ENCODE results near the gene L3MBTL4. TPM values are rescaled to one million over a fixed set of nuclear protein-coding genes. Genes with fewer than 3 reads are reported as not detected.

The L3MBTL4 gene
- total RNA-seq, 1 experiment from 2014 or later: 1.4 TPM

DNA sequence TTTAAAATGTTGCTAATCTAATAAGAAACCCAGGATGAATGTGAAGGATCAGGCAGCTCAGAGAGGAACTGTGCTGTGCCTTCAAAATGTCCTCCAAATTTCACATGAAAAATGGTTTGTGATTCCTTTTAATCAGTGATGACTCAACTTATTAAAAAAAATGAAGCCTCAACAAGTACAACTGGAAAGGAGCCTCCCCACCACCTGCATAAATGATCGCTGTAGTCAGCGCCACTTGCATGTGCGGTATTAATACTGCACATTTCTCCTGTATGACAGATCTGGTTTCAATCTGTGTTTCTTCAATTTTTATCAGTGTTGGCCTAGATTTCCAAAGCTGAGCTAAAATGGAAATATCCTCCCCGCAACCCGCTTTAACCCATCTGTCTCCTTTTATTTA lies 404.4 kb downstream of the L3MBTL4 start:
- no peak overlapping the region for H3K27ac Mint-ChIP-seq
- POLR2A ChIA-PET: no interaction called here

DNA sequence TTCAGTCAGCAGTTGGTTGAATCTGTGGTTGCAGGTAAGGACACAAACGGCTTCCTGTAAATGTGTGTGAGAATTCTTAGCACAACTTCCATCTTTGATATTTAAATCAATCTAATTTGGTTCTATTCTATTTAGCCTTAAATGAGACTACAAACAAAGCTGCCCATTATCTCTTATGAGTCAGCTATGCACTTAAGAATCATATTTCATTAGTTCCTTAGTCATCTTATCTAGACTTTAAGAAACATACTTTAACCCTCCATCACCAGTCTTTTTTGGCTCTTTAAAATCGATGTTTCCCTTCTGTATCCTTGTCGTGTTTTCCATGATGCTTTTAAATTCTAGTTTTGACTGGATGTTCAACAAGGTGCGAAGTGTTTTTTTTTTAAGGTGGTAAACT lies 405.0 kb downstream of the L3MBTL4 start:
- DNase-seq (ENCODE audit: low spot score): no peak
- H3K4me3 Mint-ChIP-seq: no peak overlapping the region

More for the DNA sequence above, 404.4 kb downstream of the L3MBTL4 start:
- H3K4me1 Mint-ChIP-seq: peaks cover 12% of the 10 kb centered on the region
- peaks cover 10% of the 10 kb centered on the region for H3K9me3 Mint-ChIP-seq
- ATAC-seq: no peak
- H3K4me3 Mint-ChIP-seq: no peak overlapping the region
- no peaks in the 10 kb centered on the region for H3K27me3 Mint-ChIP-seq (ENCODE audit: low read depth)
- no peak for DNase-seq (ENCODE audit: low spot score)
- peaks cover 3% of the 10 kb centered on the region; the same call in 1 of the 2 replicates for H3K36me3 Mint-ChIP-seq
- no peak for TF ChIP-seq GTF2I (CRISPR knock-in tag; conservative IDR thresholded peaks at IDR 0.05)
- no peak for TF ChIP-seq ZNF671 (CRISPR knock-in tag; IDR thresholded peaks at IDR 0.05)
- no peak for TF ChIP-seq NFYB (CRISPR knock-in tag; conservative IDR thresholded peaks at IDR 0.05; ENCODE audit: low read depth)
- TF ChIP-seq ESRRA (CRISPR knock-in tag; IDR thresholded peaks at IDR 0.05; ENCODE audit: borderline replicate concordance): no peak
- no peak for TF ChIP-seq ZNF317 (CRISPR knock-in tag; IDR thresholded peaks at IDR 0.05; ENCODE audit: borderline replicate concordance, low read depth)
- TF ChIP-seq NR3C1 (CRISPR knock-in tag; conservative IDR thresholded peaks at IDR 0.05; ENCODE audit: low read depth): no peak
- no peak for TF ChIP-seq ZNF416 (CRISPR knock-in tag; IDR thresholded peaks at IDR 0.05)
- TF ChIP-seq GRHL2 (CRISPR knock-in tag; IDR thresholded peaks at IDR 0.05; ENCODE audit: insufficient replicate concordance, severe bottlenecking): no peak
- TF ChIP-seq, protein P1, sequence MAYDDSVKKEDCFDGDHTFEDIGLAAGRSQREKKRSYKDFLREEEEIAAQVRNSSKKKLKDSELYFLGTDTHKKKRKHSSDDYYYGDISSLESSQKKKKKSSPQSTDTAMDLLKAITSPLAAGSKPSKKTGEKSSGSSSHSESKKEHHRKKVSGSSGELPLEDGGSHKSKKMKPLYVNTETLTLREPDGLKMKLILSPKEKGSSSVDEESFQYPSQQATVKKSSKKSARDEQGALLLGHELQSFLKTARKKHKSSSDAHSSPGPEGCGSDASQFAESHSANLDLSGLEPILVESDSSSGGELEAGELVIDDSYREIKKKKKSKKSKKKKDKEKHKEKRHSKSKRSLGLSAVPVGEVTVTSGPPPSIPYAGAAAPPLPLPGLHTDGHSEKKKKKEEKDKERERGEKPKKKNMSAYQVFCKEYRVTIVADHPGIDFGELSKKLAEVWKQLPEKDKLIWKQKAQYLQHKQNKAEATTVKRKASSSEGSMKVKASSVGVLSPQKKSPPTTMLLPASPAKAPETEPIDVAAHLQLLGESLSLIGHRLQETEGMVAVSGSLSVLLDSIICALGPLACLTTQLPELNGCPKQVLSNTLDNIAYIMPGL (CRISPR knock-in tag; IDR thresholded peaks at IDR 0.05): no peak
- CTCF ChIA-PET: no interaction called here

DNA sequence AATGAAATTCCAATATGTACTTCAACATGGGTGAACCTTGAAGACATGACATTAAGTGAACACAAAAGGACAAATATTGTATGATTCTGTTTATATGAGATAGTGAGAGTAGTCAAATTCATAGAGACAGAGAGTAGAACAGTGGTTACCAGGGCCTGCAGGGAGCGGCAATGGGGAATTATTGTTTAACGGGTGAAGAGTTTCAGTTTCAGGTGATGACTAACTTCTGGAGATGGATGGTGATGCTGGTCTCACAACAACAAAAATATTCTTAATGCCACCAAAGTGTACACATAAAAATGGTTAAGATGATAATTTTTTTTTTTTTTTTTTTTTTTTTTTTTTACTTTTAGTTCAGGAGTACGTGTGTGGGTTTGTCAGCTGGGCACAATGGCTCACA lies 410.0 kb downstream of the L3MBTL4 start:
- ChIA-PET POLR2A (no interaction called here), CTCF (no interaction called here)
- TF ChIP-seq FOXP1 (CRISPR knock-in tag; IDR thresholded peaks at IDR 0.05; ENCODE audit: borderline replicate concordance) (no peak), OVOL2 (CRISPR knock-in tag; IDR thresholded peaks at IDR 0.05; ENCODE audit: borderline replicate concordance) (no peak), FOXJ3 (CRISPR knock-in tag; IDR thresholded peaks at IDR 0.05; ENCODE audit: borderline replicate concordance) (no peak), ZNF416 (CRISPR knock-in tag; IDR thresholded peaks at IDR 0.05) (no peak), MYBL2 (CRISPR knock-in tag; IDR thresholded peaks at IDR 0.05) (no peak), JUN (CRISPR knock-in tag; IDR thresholded peaks at IDR 0.05) (no peak), EMX1 (CRISPR knock-in tag; IDR thresholded peaks at IDR 0.05) (no peak)
- TF ChIP-seq, protein P2, sequence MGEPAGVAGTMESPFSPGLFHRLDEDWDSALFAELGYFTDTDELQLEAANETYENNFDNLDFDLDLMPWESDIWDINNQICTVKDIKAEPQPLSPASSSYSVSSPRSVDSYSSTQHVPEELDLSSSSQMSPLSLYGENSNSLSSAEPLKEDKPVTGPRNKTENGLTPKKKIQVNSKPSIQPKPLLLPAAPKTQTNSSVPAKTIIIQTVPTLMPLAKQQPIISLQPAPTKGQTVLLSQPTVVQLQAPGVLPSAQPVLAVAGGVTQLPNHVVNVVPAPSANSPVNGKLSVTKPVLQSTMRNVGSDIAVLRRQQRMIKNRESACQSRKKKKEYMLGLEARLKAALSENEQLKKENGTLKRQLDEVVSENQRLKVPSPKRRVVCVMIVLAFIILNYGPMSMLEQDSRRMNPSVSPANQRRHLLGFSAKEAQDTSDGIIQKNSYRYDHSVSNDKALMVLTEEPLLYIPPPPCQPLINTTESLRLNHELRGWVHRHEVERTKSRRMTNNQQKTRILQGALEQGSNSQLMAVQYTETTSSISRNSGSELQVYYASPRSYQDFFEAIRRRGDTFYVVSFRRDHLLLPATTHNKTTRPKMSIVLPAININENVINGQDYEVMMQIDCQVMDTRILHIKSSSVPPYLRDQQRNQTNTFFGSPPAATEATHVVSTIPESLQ (CRISPR knock-in tag; IDR thresholded peaks at IDR 0.05): no peak
- TF ChIP-seq, protein P3, sequence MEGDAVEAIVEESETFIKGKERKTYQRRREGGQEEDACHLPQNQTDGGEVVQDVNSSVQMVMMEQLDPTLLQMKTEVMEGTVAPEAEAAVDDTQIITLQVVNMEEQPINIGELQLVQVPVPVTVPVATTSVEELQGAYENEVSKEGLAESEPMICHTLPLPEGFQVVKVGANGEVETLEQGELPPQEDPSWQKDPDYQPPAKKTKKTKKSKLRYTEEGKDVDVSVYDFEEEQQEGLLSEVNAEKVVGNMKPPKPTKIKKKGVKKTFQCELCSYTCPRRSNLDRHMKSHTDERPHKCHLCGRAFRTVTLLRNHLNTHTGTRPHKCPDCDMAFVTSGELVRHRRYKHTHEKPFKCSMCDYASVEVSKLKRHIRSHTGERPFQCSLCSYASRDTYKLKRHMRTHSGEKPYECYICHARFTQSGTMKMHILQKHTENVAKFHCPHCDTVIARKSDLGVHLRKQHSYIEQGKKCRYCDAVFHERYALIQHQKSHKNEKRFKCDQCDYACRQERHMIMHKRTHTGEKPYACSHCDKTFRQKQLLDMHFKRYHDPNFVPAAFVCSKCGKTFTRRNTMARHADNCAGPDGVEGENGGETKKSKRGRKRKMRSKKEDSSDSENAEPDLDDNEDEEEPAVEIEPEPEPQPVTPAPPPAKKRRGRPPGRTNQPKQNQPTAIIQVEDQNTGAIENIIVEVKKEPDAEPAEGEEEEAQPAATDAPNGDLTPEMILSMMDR (IDR thresholded peaks at IDR 0.05): no peak
- Mint-ChIP-seq H3K36me3 (peaks cover 6% of the 10 kb centered on the region), H3K4me1 (peaks cover 8% of the 10 kb centered on the region), H3K4me3 (no peak overlapping the region), H3K9me3 (peaks cover 17% of the 10 kb centered on the region), H3K27me3 (ENCODE audit: low read depth) (no peaks in the 10 kb centered on the region), H3K27ac (no peak overlapping the region)
- DNase-seq (ENCODE audit: low spot score) (no peak), ATAC-seq (no peak)

More for the DNA sequence above, 405.0 kb downstream of the L3MBTL4 start:
- TF ChIP-seq NR2C2 (CRISPR knock-in tag; IDR thresholded peaks at IDR 0.05) (no peak), CREB1 (CRISPR knock-in tag; IDR thresholded peaks at IDR 0.05) (no peak), RELA (CRISPR knock-in tag; IDR thresholded peaks at IDR 0.05; ENCODE audit: borderline replicate concordance) (no peak), ZNF138 (CRISPR knock-in tag; conservative IDR thresholded peaks at IDR 0.05) (no peak), ZNF396 (CRISPR knock-in tag; IDR thresholded peaks at IDR 0.05; ENCODE audit: borderline replicate concordance) (no peak), MXD4 (CRISPR knock-in tag; IDR thresholded peaks at IDR 0.05; ENCODE audit: borderline replicate concordance) (no peak), ETV6 (CRISPR knock-in tag; IDR thresholded peaks at IDR 0.05) (no peak), GTF2I (CRISPR knock-in tag; conservative IDR thresholded peaks at IDR 0.05) (no peak), JAZF1 (CRISPR knock-in tag; IDR thresholded peaks at IDR 0.05) (no peak), ZNF219 (CRISPR knock-in tag; IDR thresholded peaks at IDR 0.05; ENCODE audit: borderline replicate concordance) (no peak), ZNF671 (CRISPR knock-in tag; IDR thresholded peaks at IDR 0.05) (no peak), NFATC4 (CRISPR knock-in tag; IDR thresholded peaks at IDR 0.05) (no peak), SOX15 (CRISPR knock-in tag; IDR thresholded peaks at IDR 0.05) (no peak)
- TF ChIP-seq, protein P4, sequence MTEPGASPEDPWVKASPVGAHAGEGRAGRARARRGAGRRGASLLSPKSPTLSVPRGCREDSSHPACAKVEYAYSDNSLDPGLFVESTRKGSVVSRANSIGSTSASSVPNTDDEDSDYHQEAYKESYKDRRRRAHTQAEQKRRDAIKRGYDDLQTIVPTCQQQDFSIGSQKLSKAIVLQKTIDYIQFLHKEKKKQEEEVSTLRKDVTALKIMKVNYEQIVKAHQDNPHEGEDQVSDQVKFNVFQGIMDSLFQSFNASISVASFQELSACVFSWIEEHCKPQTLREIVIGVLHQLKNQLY (CRISPR knock-in tag; IDR thresholded peaks at IDR 0.05): no peak
- TF ChIP-seq, protein P5, sequence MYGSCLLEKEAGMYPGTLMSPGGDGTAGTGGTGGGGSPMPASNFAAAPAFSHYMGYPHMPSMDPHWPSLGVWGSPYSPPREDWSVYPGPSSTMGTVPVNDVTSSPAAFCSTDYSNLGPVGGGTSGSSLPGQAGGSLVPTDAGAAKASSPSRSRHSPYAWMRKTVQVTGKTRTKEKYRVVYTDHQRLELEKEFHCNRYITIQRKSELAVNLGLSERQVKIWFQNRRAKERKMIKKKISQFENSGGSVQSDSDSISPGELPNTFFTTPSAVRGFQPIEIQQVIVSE (CRISPR knock-in tag; IDR thresholded peaks at IDR 0.05; ENCODE audit: borderline replicate concordance): no peak
- H3K27me3 Mint-ChIP-seq (ENCODE audit: low read depth): no peaks in the 10 kb centered on the region
- POLR2A ChIA-PET: no interaction called here
- peaks cover 12% of the 10 kb centered on the region for H3K4me1 Mint-ChIP-seq
- ATAC-seq: no peak
- H3K36me3 Mint-ChIP-seq: peaks cover 3% of the 10 kb centered on the region; the same call in 1 of the 2 replicates
- CTCF ChIA-PET: no interaction called here
- no peak overlapping the region for H3K27ac Mint-ChIP-seq
- H3K9me3 Mint-ChIP-seq: peaks cover 11% of the 10 kb centered on the region

All from WTC11 (cell line).